Measurements from ENCODE around the gene TNFAIP2. TPM values are rescaled to one million over a fixed set of nuclear protein-coding genes. Genes with fewer than 3 reads are reported as not detected.
"Not testable (repeated sequence)": the region's sequence is repeated elsewhere in the genome, so short reads cannot be mapped to it uniquely, and the experiment has no call there.

TNFAIP2 gene
- total RNA-seq, 1 experiment from 2014 or later = 8.1 TPM

GRCh38 chr14:103165323-103165722, 42.1 kb downstream of the TNFAIP2 start:
- Histone ChIP-seq H3K4me1 (no peaks in the 10 kb centered on the region), H3K4me3 (ENCODE audit: low read depth, low read length) (no peak overlapping the region), H3K36me3 (ENCODE audit: control insufficient read depth, insufficient read depth, low read length) (no peaks in the 10 kb centered on the region), H3K9me3 (peaks cover 33% of the 10 kb centered on the region), H3K27me3 (replicated peaks; ENCODE audit: control insufficient read depth, insufficient read depth, low read length) (no peaks in the 10 kb centered on the region)
- no peak overlapping the region for H3K27ac Mint-ChIP-seq (ENCODE audit: unreplicated experiment)
- TF ChIP-seq CTCF (IDR thresholded peaks at IDR 0.05; ENCODE audit: insufficient read depth in 1 of 2, low read depth in 1 of 2, low read length in 1 of 2, severe bottlenecking in 1 of 2, unreplicated experiment in 1 of 2) = no peak
- H3K9me3 Mint-ChIP-seq (ENCODE audit: unreplicated experiment) = peaks cover 6% of the 10 kb centered on the region
- intact Hi-C loops (cut with micrococcal nuclease; ENCODE audit: unreplicated experiment) = no loop called here
- H3K36me3 Mint-ChIP-seq (ENCODE audit: insufficient read depth, unreplicated experiment) = no peaks in the 10 kb centered on the region
- BruUV-seq (replicated peaks) = no TSS peak
- DNase-seq = no peak
- no peak overlapping the region for H3K4me3 Mint-ChIP-seq (ENCODE audit: unreplicated experiment)
- CTCF ChIA-PET = no interaction called here
- no peaks in the 10 kb centered on the region for H3K4me1 Mint-ChIP-seq (ENCODE audit: low read depth, unreplicated experiment)
- no peaks in the 10 kb centered on the region for H3K27me3 Mint-ChIP-seq (ENCODE audit: insufficient read depth, unreplicated experiment)
- POLR2A ChIA-PET = no interaction called here

- ChIA-PET POLR2A (no interaction called here), CTCF (no interaction called here)
- BruUV-seq (replicated peaks) = no TSS peak
- no peak overlapping the region for H3K4me3 ChIP-seq (ENCODE audit: low read depth, low read length)
- no peak for TF ChIP-seq CTCF (IDR thresholded peaks at IDR 0.05; ENCODE audit: insufficient read depth in 1 of 2, low read depth in 1 of 2, low read length in 1 of 2, severe bottlenecking in 1 of 2, unreplicated experiment in 1 of 2)
- H3K27me3 Mint-ChIP-seq (ENCODE audit: insufficient read depth, unreplicated experiment) = no peaks in the 10 kb centered on the region
- H3K27me3 ChIP-seq (replicated peaks; ENCODE audit: control insufficient read depth, insufficient read depth, low read length) = no peaks in the 10 kb centered on the region
- peaks cover 24% of the 10 kb centered on the region for H3K9me3 Mint-ChIP-seq (ENCODE audit: unreplicated experiment)
- H3K27ac Mint-ChIP-seq (ENCODE audit: unreplicated experiment) = no peak overlapping the region
- H3K4me1 ChIP-seq = no peaks in the 10 kb centered on the region
- H3K4me1 Mint-ChIP-seq (ENCODE audit: low read depth, unreplicated experiment) = peaks cover 6% of the 10 kb centered on the region
- intact Hi-C loops (cut with micrococcal nuclease; ENCODE audit: unreplicated experiment) = no loop called here
- no peak for DNase-seq
- H3K36me3 Mint-ChIP-seq (ENCODE audit: insufficient read depth, unreplicated experiment) = peaks cover 6% of the 10 kb centered on the region
- H3K9me3 ChIP-seq = peaks cover 22% of the 10 kb centered on the region
- H3K36me3 ChIP-seq (ENCODE audit: control insufficient read depth, insufficient read depth, low read length) = no peaks in the 10 kb centered on the region
- H3K4me3 Mint-ChIP-seq (ENCODE audit: unreplicated experiment) = no peak overlapping the region
Observed at GRCh38 chr14:103169954-103170353, 46.7 kb downstream of the TNFAIP2 start.

- H3K36me3 Mint-ChIP-seq (ENCODE audit: insufficient read depth, unreplicated experiment); H3K27me3 ChIP-seq (replicated peaks; ENCODE audit: control insufficient read depth, insufficient read depth, low read length); intact Hi-C loops (cut with micrococcal nuclease; ENCODE audit: unreplicated experiment); H3K36me3 ChIP-seq (ENCODE audit: control insufficient read depth, insufficient read depth, low read length); H3K27me3 Mint-ChIP-seq (ENCODE audit: insufficient read depth, unreplicated experiment); H3K4me3 ChIP-seq (ENCODE audit: low read depth, low read length); H3K4me1 Mint-ChIP-seq (ENCODE audit: low read depth, unreplicated experiment); BruUV-seq (replicated peaks); DNase-seq; CTCF ChIA-PET; H3K27ac Mint-ChIP-seq (ENCODE audit: unreplicated experiment); H3K4me3 Mint-ChIP-seq (ENCODE audit: unreplicated experiment); H3K4me1 ChIP-seq; POLR2A ChIA-PET: not testable (repeated sequence)
- H3K9me3 Mint-ChIP-seq (ENCODE audit: unreplicated experiment) = peaks cover 25% of the 10 kb centered on the region
- peaks cover 29% of the 10 kb centered on the region for H3K9me3 ChIP-seq
Observed at GRCh38 chr14:103171206-103171605, 47.9 kb downstream of the TNFAIP2 start.

GRCh38 chr14:103172921-103173320, 49.7 kb downstream of the TNFAIP2 start:
- no peak for TF ChIP-seq CTCF (IDR thresholded peaks at IDR 0.05; ENCODE audit: insufficient read depth in 1 of 2, low read depth in 1 of 2, low read length in 1 of 2, severe bottlenecking in 1 of 2, unreplicated experiment in 1 of 2)
- no peak overlapping the region for H3K4me3 Mint-ChIP-seq (ENCODE audit: unreplicated experiment)
- BruUV-seq (replicated peaks) = no TSS peak
- intact Hi-C loops (cut with micrococcal nuclease; ENCODE audit: unreplicated experiment) = loop anchor here (1.0 kb wide), 1 partner anchor 15 kb away; no protein-coding TSS in a partner anchor
- Histone ChIP-seq H3K4me3 (ENCODE audit: low read depth, low read length) (no peak overlapping the region), H3K4me1 (peaks cover 14% of the 10 kb centered on the region), H3K27me3 (replicated peaks; ENCODE audit: control insufficient read depth, insufficient read depth, low read length) (no peaks in the 10 kb centered on the region), H3K9me3 (peaks cover 37% of the 10 kb centered on the region), H3K36me3 (ENCODE audit: control insufficient read depth, insufficient read depth, low read length) (no peaks in the 10 kb centered on the region)
- H3K4me1 Mint-ChIP-seq (ENCODE audit: low read depth, unreplicated experiment) = peaks cover 6% of the 10 kb centered on the region
- peaks cover 25% of the 10 kb centered on the region for H3K9me3 Mint-ChIP-seq (ENCODE audit: unreplicated experiment)
- no peak overlapping the region for H3K27ac Mint-ChIP-seq (ENCODE audit: unreplicated experiment)
- DNase-seq = peak in 1 of 2 experiments; percentile 39
- ChIA-PET POLR2A (no interaction called here), CTCF (no interaction called here)
- no peaks in the 10 kb centered on the region for H3K27me3 Mint-ChIP-seq (ENCODE audit: insufficient read depth, unreplicated experiment)
- H3K36me3 Mint-ChIP-seq (ENCODE audit: insufficient read depth, unreplicated experiment) = peaks cover 6% of the 10 kb centered on the region

GRCh38 chr14:103173887-103174286, 50.6 kb downstream of the TNFAIP2 start:
- H3K36me3 Mint-ChIP-seq (ENCODE audit: insufficient read depth, unreplicated experiment); H3K4me1 Mint-ChIP-seq (ENCODE audit: low read depth, unreplicated experiment); DNase-seq; POLR2A ChIA-PET; BruUV-seq (replicated peaks); CTCF ChIA-PET; H3K4me3 Mint-ChIP-seq (ENCODE audit: unreplicated experiment); H3K4me3 ChIP-seq (ENCODE audit: low read depth, low read length); H3K27me3 Mint-ChIP-seq (ENCODE audit: insufficient read depth, unreplicated experiment); H3K27ac Mint-ChIP-seq (ENCODE audit: unreplicated experiment); H3K36me3 ChIP-seq (ENCODE audit: control insufficient read depth, insufficient read depth, low read length); H3K27me3 ChIP-seq (replicated peaks; ENCODE audit: control insufficient read depth, insufficient read depth, low read length): not testable (repeated sequence)
- H3K4me1 ChIP-seq = peaks cover 14% of the 10 kb centered on the region
- H3K9me3 Mint-ChIP-seq (ENCODE audit: unreplicated experiment) = peaks cover 25% of the 10 kb centered on the region
- peaks cover 29% of the 10 kb centered on the region for H3K9me3 ChIP-seq
- intact Hi-C loops (cut with micrococcal nuclease; ENCODE audit: unreplicated experiment) = loop anchor here (1.0 kb wide), 1 partner anchor 16 kb away; no protein-coding TSS in a partner anchor

All from Caco-2 (cell line).